ENCODE data around the gene OCRL. TPM values are rescaled to one million over a fixed set of nuclear protein-coding genes. Genes with fewer than 3 reads are reported as not detected.

The OCRL gene
- total RNA-seq, 1 donor from 2014 or later, result 22.1 TPM

DNA sequence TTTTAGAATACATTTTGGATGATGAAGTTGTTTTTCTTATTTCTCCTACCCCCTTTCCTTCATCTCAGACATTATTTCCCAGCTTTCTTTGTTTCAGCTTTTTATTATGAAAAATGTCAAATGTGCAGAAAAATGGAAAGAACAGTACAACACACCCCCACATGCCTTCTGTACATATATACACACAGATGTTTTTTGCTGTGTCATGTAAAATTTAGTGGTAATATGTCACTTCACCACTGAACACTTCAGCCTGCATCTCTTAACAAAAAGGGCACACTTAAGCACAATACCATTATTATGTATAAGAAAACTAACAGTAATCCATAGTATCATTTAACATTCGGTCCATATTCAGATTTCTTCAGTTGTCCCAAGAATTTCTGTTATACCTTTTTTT, 37.8 kb downstream of the OCRL start:
- Histone ChIP-seq H3K27me3 (ENCODE audit: control insufficient read depth, insufficient read depth, low read length) (no peaks in the 10 kb centered on the region), H3K4me3 (ENCODE audit: low read depth, low read length) (no peak overlapping the region), H3K36me3 (ENCODE audit: control insufficient read depth, insufficient read depth, low read length) (no peaks in the 10 kb centered on the region)
- no peak for DNase-seq (ENCODE audit: low read depth)
- TF ChIP-seq CTCF (IDR thresholded peaks at IDR 0.05; ENCODE audit: insufficient read depth, low read length, poor library complexity, severe bottlenecking), result no peak

GRCh38 chrX:129581904-129582303, 41.8 kb downstream of the OCRL start:
- TF ChIP-seq CTCF (IDR thresholded peaks at IDR 0.05; ENCODE audit: insufficient read depth, low read length, poor library complexity, severe bottlenecking), result no peak
- no peak overlapping the region for H3K4me3 ChIP-seq (ENCODE audit: low read depth, low read length)
- H3K36me3 ChIP-seq (ENCODE audit: control insufficient read depth, insufficient read depth, low read length), result no peaks in the 10 kb centered on the region
- H3K27me3 ChIP-seq (ENCODE audit: control insufficient read depth, insufficient read depth, low read length), result no peaks in the 10 kb centered on the region
- DNase-seq (ENCODE audit: low read depth), result no peak

DNA sequence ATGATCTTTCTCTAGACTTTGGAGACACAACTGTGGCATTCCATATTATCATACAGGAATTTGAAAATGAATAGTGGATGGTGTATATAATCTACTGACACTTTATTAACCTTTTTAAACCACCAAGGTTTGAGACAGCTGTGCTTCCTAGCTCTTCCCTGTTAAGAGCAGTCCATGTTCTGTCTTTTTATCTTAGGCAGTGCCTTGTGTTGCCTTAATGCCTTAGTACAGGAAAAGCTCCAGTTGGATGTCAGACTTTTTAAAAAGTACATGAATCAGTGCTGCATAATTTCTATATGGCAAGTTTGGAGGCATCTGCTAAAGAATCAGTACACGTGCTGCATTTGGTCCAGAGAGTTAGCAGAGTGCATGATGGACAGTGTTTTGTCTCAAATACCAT, 45.1 kb downstream of the OCRL start:
- no peak for DNase-seq (ENCODE audit: low read depth)

DNA sequence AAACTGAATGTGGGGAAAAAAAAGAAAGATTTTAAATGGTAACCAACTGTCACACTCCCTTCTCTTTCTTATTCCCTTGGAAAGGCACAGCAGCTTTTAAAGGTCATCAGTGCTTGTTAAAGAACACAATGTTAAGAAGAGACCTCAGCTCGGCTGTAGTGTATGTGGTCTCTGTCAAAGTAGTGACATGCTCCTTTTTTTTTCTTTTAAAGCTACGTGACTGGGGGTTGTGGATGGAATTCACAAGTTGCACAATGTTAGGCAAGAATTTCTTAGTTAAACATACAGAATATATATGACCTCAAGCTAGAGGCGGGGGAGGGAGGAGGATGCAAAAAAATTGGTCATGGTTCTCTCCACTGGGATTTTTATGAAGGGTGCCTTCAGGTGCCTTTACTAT, 45.6 kb downstream of the OCRL start:
- H3K36me3 ChIP-seq (ENCODE audit: control insufficient read depth, insufficient read depth, low read length), result no peaks in the 10 kb centered on the region
- no peak for TF ChIP-seq CTCF (IDR thresholded peaks at IDR 0.05; ENCODE audit: insufficient read depth, low read length, poor library complexity, severe bottlenecking)
- H3K4me3 ChIP-seq (ENCODE audit: low read depth, low read length), result no peak overlapping the region
- no peaks in the 10 kb centered on the region for H3K27me3 ChIP-seq (ENCODE audit: control insufficient read depth, insufficient read depth, low read length)
- no peak for DNase-seq (ENCODE audit: low read depth)

More for the DNA sequence above, 45.1 kb downstream of the OCRL start:
- Histone ChIP-seq H3K36me3 (ENCODE audit: control insufficient read depth, insufficient read depth, low read length) (no peaks in the 10 kb centered on the region), H3K4me3 (ENCODE audit: low read depth, low read length) (no peak overlapping the region), H3K27me3 (ENCODE audit: control insufficient read depth, insufficient read depth, low read length) (no peaks in the 10 kb centered on the region)
- TF ChIP-seq CTCF (IDR thresholded peaks at IDR 0.05; ENCODE audit: insufficient read depth, low read length, poor library complexity, severe bottlenecking), result no peak

DNA sequence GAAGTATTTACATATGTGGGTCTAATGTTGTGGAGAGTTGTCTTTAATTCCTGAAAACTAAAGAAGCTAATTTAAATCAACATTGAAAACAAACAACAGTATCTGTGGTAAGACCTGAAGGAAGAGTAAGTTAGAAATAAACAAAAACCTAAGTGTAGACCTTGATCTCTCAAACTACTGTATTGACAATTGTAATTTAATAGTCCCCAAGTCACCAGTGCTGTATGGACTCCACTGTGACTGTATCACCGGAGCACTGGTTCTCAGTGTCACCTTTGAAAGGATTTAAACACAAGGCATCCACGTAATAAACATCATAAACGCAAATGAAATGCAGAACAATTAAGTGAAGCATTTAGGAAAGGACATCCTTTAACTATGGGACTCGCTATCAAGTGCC, 46.4 kb downstream of the OCRL start:
- no peaks in the 10 kb centered on the region for H3K36me3 ChIP-seq (ENCODE audit: control insufficient read depth, insufficient read depth, low read length)
- no peak overlapping the region for H3K4me3 ChIP-seq (ENCODE audit: low read depth, low read length)
- H3K27me3 ChIP-seq (ENCODE audit: control insufficient read depth, insufficient read depth, low read length), result no peaks in the 10 kb centered on the region
- DNase-seq (ENCODE audit: low read depth), result no peak
- TF ChIP-seq CTCF (IDR thresholded peaks at IDR 0.05; ENCODE audit: insufficient read depth, low read length, poor library complexity, severe bottlenecking), result no peak

- Histone ChIP-seq H3K27me3 (ENCODE audit: control insufficient read depth, insufficient read depth, low read length) (no peaks in the 10 kb centered on the region), H3K4me3 (ENCODE audit: low read depth, low read length) (no peak overlapping the region), H3K36me3 (ENCODE audit: control insufficient read depth, insufficient read depth, low read length) (no peaks in the 10 kb centered on the region)
- no peak for DNase-seq (ENCODE audit: low read depth)
- no peak for TF ChIP-seq CTCF (IDR thresholded peaks at IDR 0.05; ENCODE audit: insufficient read depth, low read length, poor library complexity, severe bottlenecking)
These were observed 50.5 kb downstream of the OCRL start for GRCh38 chrX:129590596-129590995.

Measured in kidney epithelial cell (primary cell).